K562 (cell line): ENCODE measurements around the gene CCDC9B. TPM values are rescaled to one million over a fixed set of nuclear protein-coding genes. Genes with fewer than 3 reads are reported as not detected.
A peak's percentile ranks its signal among the peaks of the same experiment; 100 is the strongest.

Experiments
- ATAC-seq: fragments of 200-7000 bp; cut with Tn5 transposase; 3 replicates; pipeline ENCODE4 v1.9.1; 2020; ENCODE audit warnings: moderate library complexity
- BruUV-seq: library from RNA; stranded (reverse); fragments of 400-500 nt; replicated peaks from 2 replicates; lab custom pipeline; 2021; lab: Mats Ljungman, UMichigan
- CTCF ChIA-PET: fragments of 300-600 bp; formaldehyde crosslinking; extraction: SDS; loops from one replicate; lab custom pipeline; 2021; ENCODE audit warnings: low intra/inter-chr PET ratio; lab: Yijun Ruan, JAX
- POLR2A ChIA-PET: fragments of 300-600, 350-650 bp; sonication (Branson Sonifier 250); formaldehyde crosslinking; extraction: SDS; loops from one replicate; lab custom pipeline; 2021; ENCODE audit warnings: antibody characterized with exemption, inconsistent platforms; lab: Yijun Ruan, JAX
- DNase-seq, 4 experiments: peaks; one replicate each; pipeline versions ENCODE4 v3.0.0 to v3.0.0-alpha.2; 2011 to 2018; ENCODE audit warnings: low spot score in 3 of 4, mixed read lengths in 3 of 4; ENCODE audit errors: extremely low read depth in 1 of 4
- FAIRE-seq: peaks from 2 replicates; lab custom pipeline; 2011; peaks lifted over from hg19 to GRCh38; lab: Jason Lieb, UNC
- H2AFZ ChIP-seq: 2 replicates; pipeline ENCODE4 v1.6.0; 2011; ENCODE audit warnings: low read depth, low read length, control low read depth, inconsistent platforms
- H3K27ac ChIP-seq: fragments of 200-600 bp; 3 replicates; pipeline ENCODE4 v1.8.0; 2011; ENCODE audit warnings: low read depth, mild to moderate bottlenecking, control low read depth, inconsistent platforms, low read length, moderate library complexity, mixed read lengths; ENCODE audit errors: extremely low read depth
- H3K27me3 ChIP-seq, 2 experiments: fragments of 300-600 bp in 1 of 2; 2 replicates in 1 of 2; 3 replicates in 1 of 2; pipeline versions ENCODE4 v1.6.0 to v1.8.0; 2011; ENCODE audit warnings: inconsistent platforms in 2 of 2, low read length in 2 of 2, mild to moderate bottlenecking in 1 of 2, mixed read lengths in 1 of 2, moderate library complexity in 1 of 2; ENCODE audit not compliant: control insufficient read depth in 2 of 2, insufficient read depth in 2 of 2
- H3K36me3 ChIP-seq: fragments of 300-600 bp; 3 replicates; pipeline ENCODE4 v1.8.0; 2011; ENCODE audit warnings: mild to moderate bottlenecking, low read length, inconsistent platforms; ENCODE audit not compliant: control insufficient read depth, insufficient read depth
- H3K4me1 ChIP-seq, 2 experiments: fragments of 200-600 bp in 1 of 2; replicated peaks in 1 of 2; 2 replicates in 1 of 2; 3 replicates in 1 of 2; pipeline versions ENCODE4 v1.5.1 to v1.8.0; 2011; ENCODE audit warnings: inconsistent platforms in 2 of 2, low read length in 2 of 2, mild to moderate bottlenecking in 1 of 2, mixed read lengths in 1 of 2, moderate library complexity in 1 of 2; ENCODE audit not compliant: control insufficient read depth in 2 of 2, insufficient read depth in 2 of 2
- H3K4me2 ChIP-seq: 2 replicates; pipeline ENCODE4 v1.6.1; 2011; ENCODE audit warnings: low read length, control low read depth, inconsistent platforms, mixed read lengths; ENCODE audit not compliant: insufficient read depth
- H3K4me3 ChIP-seq: fragments of 200-600 bp; sonication (generic), shearing (Covaris generic); 2 replicates; pipeline ENCODE4 v1.5.1; 2016; ENCODE audit warnings: control low read depth, inconsistent platforms
- H3K79me2 ChIP-seq: fragments of 200-600 bp; 3 replicates; pipeline ENCODE4 v1.8.0; 2011; ENCODE audit warnings: low read length, inconsistent platforms; ENCODE audit not compliant: control insufficient read depth, insufficient read depth
- H3K9ac ChIP-seq, 2 experiments: 2 replicates each; pipeline versions ENCODE4 v1.6.0 to v1.6.1; 2011; ENCODE audit warnings: low read depth in 2 of 2, low read length in 2 of 2, control low read depth in 1 of 2, inconsistent platforms in 1 of 2, mild to moderate bottlenecking in 1 of 2, mixed read lengths in 1 of 2; ENCODE audit not compliant: insufficient read depth in 1 of 2
- H3K9me1 ChIP-seq: one replicate; pipeline ENCODE4 v1.6.0; 2011; ENCODE audit warnings: inconsistent platforms, mild to moderate bottlenecking, low read length, moderate library complexity; ENCODE audit not compliant: control insufficient read depth, insufficient read depth
- H3K9me3 ChIP-seq: replicated peaks from 2 replicates; pipeline ENCODE4 v1.5.1; 2011; ENCODE audit warnings: low read depth, low read length, inconsistent platforms; ENCODE audit not compliant: control insufficient read depth, insufficient read depth
- H4K20me1 ChIP-seq: replicated peaks from 2 replicates; pipeline ENCODE4 v1.6.1; 2011; ENCODE audit warnings: low read length, inconsistent platforms, mixed read lengths; ENCODE audit not compliant: control insufficient read depth, insufficient read depth
- ARID1B ChIP-seq: fragments of 450-650 bp; IDR thresholded peaks from 2 replicates; pipeline ENCODE4 v1.6.1; 2016; ENCODE audit warnings: antibody characterized with exemption, mild to moderate bottlenecking, inconsistent platforms
- ATF1 ChIP-seq, 2 experiments: fragments of 450-650 bp in 1 of 2; IDR thresholded peaks; 2 replicates each; pipeline ENCODE4 v1.6.1; 2016; ENCODE audit warnings: missing compliant biosample characterization in 1 of 2, missing genetic modification characterization in 1 of 2
- CBFB ChIP-seq: sonication (generic); formaldehyde crosslinking; IDR thresholded peaks from 2 replicates; pipeline ENCODE4 v1.4.0; 2020; ENCODE audit warnings: mild to moderate bottlenecking, missing genetic modification reagents
- CHD1 ChIP-seq: fragments of 200-600 bp; sonication (generic); IDR thresholded peaks from one replicate; pipeline ENCODE4 v1.6.1; 2012; ENCODE audit warnings: mild to moderate bottlenecking, moderate library complexity, low read length, inconsistent platforms
- DDX20 ChIP-seq: fragments of 450-650 bp; IDR thresholded peaks from 2 replicates; pipeline ENCODE4 v1.6.1; 2016; ENCODE audit warnings: missing genetic modification characterization, low read depth, mild to moderate bottlenecking, missing compliant biosample characterization, moderate library complexity
- HCFC1 ChIP-seq: IDR thresholded peaks from 2 replicates; pipeline ENCODE4 v1.6.1; 2012; ENCODE audit warnings: low read depth, low read length, improper control_type of control experiment
- HNRNPL ChIP-seq: fragments of 200-400 bp; formaldehyde crosslinking; IDR thresholded peaks from 2 replicates; pipeline ENCODE4 v1.6.1; 2017; ENCODE audit warnings: low read depth, mild to moderate bottlenecking, low read length
- KDM5B ChIP-seq: fragments of 200-600 bp; sonication (generic); IDR thresholded peaks from 2 replicates; pipeline ENCODE4 v1.6.1; 2012; ENCODE audit warnings: low read depth, mild to moderate bottlenecking, moderate library complexity, low read length, control low read depth, inconsistent platforms; ENCODE audit not compliant: insufficient replicate concordance
- NFATC3 ChIP-seq: fragments of 450-650 bp; IDR thresholded peaks from 2 replicates; pipeline ENCODE4 v1.6.1; 2017; ENCODE audit warnings: mild to moderate bottlenecking
- NFYB ChIP-seq: IDR thresholded peaks from 2 replicates; pipeline ENCODE4 v1.6.1; 2011; ENCODE audit warnings: mild to moderate bottlenecking, moderate library complexity; ENCODE audit not compliant: insufficient read length; ENCODE audit errors: extremely low read depth
- PHTF2 ChIP-seq: fragments of 250-450 bp; sonication (Bioruptor Pico); IDR thresholded peaks from 2 replicates; pipeline ENCODE4 v1.5.0; 2021; ENCODE audit warnings: mild to moderate bottlenecking
- RHOXF2B ChIP-seq: fragments of 250-450 bp; sonication (Bioruptor Pico); conservative IDR thresholded peaks from 2 replicates; pipeline ENCODE4 v1.5.1; 2021
- SIX5 ChIP-seq, 2 experiments: IDR thresholded peaks; 2 replicates each; pipeline ENCODE4 v1.6.1; 2011; ENCODE audit warnings: low read length in 2 of 2, borderline replicate concordance in 1 of 2, low read depth in 1 of 2, mild to moderate bottlenecking in 1 of 2, moderate library complexity in 1 of 2; ENCODE audit not compliant: insufficient read depth in 1 of 2
- SRF ChIP-seq, 2 experiments: fragments of 250-450, 450-650 bp in 1 of 2; sonication (Bioruptor Pico) in 1 of 2; sonication (generic) in 1 of 2; formaldehyde crosslinking; IDR thresholded peaks; 2 replicates each; pipeline versions ENCODE4 v1.5.0 to v1.5.1; 2020 to 2022; ENCODE audit warnings: mild to moderate bottlenecking in 1 of 2, missing genetic modification reagents in 1 of 2
- TSC22D4 ChIP-seq: fragments of 450-650 bp; IDR thresholded peaks from 2 replicates; pipeline ENCODE4 v1.6.1; 2016; ENCODE audit warnings: missing genetic modification characterization, missing biosample characterization, control low read depth
- XRCC5 ChIP-seq: fragments of 200-400 bp; formaldehyde crosslinking; IDR thresholded peaks from 2 replicates; pipeline ENCODE4 v1.6.1; 2017; ENCODE audit warnings: low read depth, mild to moderate bottlenecking, low read length
- ZEB2 ChIP-seq: fragments of 450-650 bp; IDR thresholded peaks from 2 replicates; pipeline ENCODE4 v1.6.1; 2016
- ZNF707 ChIP-seq: fragments of 250-450 bp; sonication (Bioruptor Pico); conservative IDR thresholded peaks from 2 replicates; pipeline ENCODE4 v1.8.0; 2022; ENCODE audit warnings: inconsistent platforms, mild to moderate bottlenecking, moderate library complexity
- ZNF75A ChIP-seq: fragments of 450-650 bp; formaldehyde crosslinking; IDR thresholded peaks from 2 replicates; pipeline ENCODE4 v1.4.0; 2020; ENCODE audit warnings: mild to moderate bottlenecking
- ZSCAN29 ChIP-seq: fragments of 450-650 bp; IDR thresholded peaks from 2 replicates; pipeline ENCODE4 v1.6.1; 2017
- WGBS: fragments of 100-300 bp; shearing (Covaris generic); methylation state at CpG from one replicate; pipeline ENCODE4 v1.1.6; 2016; ENCODE audit warnings: low coverage, mixed read lengths; ENCODE audit not compliant: insufficient coverage; ENCODE audit errors: missing lambda C conversion rate; 5-methylcytosine and 5-hydroxymethylcytosine counted together
- in situ Hi-C: fragments of 300-500 bp; cut with MboI; formaldehyde crosslinking; loops from 4 replicates; pipeline ENCODE4 v1.15.0; 2018; ENCODE audit warnings: inconsistent platforms, mixed read lengths
- intact Hi-C: fragments of 100-400 bp; cut with micrococcal nuclease; formaldehyde crosslinking; loops from 2 replicates; pipeline ENCODE4 v1.14.2; 2022
- polyA plus RNA-seq, 8 experiments: library from polyadenylated mRNA; depleted of rRNA in 4 of 8; stranded (reverse) in 5 of 8; unstranded in 3 of 8; fragments of >200 nt; fragmentation: Nextera tagmentation in 2 of 8; fragmentation: Illumina TruSeq in 1 of 8; extraction: Ambion mirVana in 2 of 8; extraction: Trizol in 1 of 8; gene quantifications; 2 replicates each; pipeline versions ENCODE4 v1.2.1 to v1.2.3, GENCODE V29; 2011 to 2014; ENCODE audit warnings: inconsistent platforms in 1 of 8, missing spikeins in 1 of 8
- total RNA-seq, 7 experiments: library from RNA; depleted of rRNA in 6 of 7; stranded (reverse); fragments of >200 nt in 6 of 7; fragmentation: Illumina TruSeq in 2 of 7; extraction: Trizol in 2 of 7; gene quantifications; 2 replicates each; pipeline versions ENCODE4 v1.2.1 to v1.2.3, GENCODE V29; 2011 to 2021; ENCODE audit warnings: low replicate concordance in 1 of 7

The CCDC9B gene
- total and polyA plus RNA-seq, 9 of the 15 experiments (the other 6 are each of a cell fraction or from before 2014, with no cell fraction given): 0.01 to 0.47 (median 0.15) TPM; not detected in 1

DNA sequence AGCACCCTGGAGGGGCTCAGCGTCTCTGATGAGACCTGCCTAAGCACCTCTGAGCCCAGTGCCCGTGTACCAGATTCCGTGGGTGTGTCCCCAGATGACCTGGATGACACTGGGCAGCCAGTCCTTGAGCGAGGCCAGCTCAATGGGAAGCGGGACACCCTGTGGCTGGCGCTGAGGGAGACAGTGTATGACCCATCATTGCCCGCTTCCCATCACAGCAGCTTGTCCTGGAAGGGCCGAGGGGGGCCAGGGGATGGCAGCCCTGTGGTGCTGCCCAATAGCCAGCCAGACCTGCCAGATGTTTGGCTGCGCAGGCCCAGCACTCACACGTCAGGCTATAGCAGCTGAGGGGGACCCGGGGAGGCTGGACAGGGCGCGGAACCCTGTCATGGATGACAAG, 29.2 kb upstream of the CCDC9B start:
- H3K36me3 ChIP-seq: no peaks in the 10 kb centered on the region
- peaks cover 0 to 16% of the 10 kb centered on the region in 2 experiments; a peak in 3 of 5 replicates for H3K27me3 ChIP-seq
- intact Hi-C loops: no loop called here
- DNase-seq: no peak
- no peaks in the 10 kb centered on the region for H3K9me1 ChIP-seq
- H3K4me1 ChIP-seq: peaks cover 4 to 36% of the 10 kb centered on the region in 2 experiments
- no peaks in the 10 kb centered on the region for H3K9me3 ChIP-seq
- in situ Hi-C loops: no loop called here
- no peak for FAIRE-seq
- H3K4me3 ChIP-seq: no peak overlapping the region
- no TSS peak for BruUV-seq
- no peak overlapping the region for H3K27ac ChIP-seq
- ChIA-PET POLR2A (interaction anchor here (0.5 to 1.5 kb wide), 3 partner anchors 10 to 160 kb away, joined by 3 to 5 read pairs (median 4); partner anchors contain the start of gene PHGR1), CTCF (interaction anchor here (3.6 kb wide), 1 partner anchor 51 kb away, joined by 23 read pairs; no protein-coding TSS in a partner anchor)
- ATAC-seq: no peak
- H4K20me1 ChIP-seq: no peaks in the 10 kb centered on the region
- H3K9ac ChIP-seq: peak overlapping the region in 1 of 2 experiments; percentile 52; a peak in 1 of 4 replicates
- TF ChIP-seq PHTF2 (CRISPR knock-in tag) (no peak), SIX5 (IDR thresholded peaks at IDR 0.05; ENCODE audit: borderline replicate concordance in 1 of 2, insufficient read depth in 1 of 2, low read depth in 1 of 2, low read length in 2 of 2) (no peak), XRCC5 (no peak), ARID1B (no peak), NFYB (no peak), RHOXF2B (CRISPR knock-in tag) (no peak), HNRNPL (no peak), SRF (CRISPR knock-in tag; IDR thresholded peaks at IDR 0.05) (no peak), ZSCAN29 (no peak), HCFC1 (no peak), DDX20 (no peak), KDM5B (no peak), ATF1 (CRISPR knock-in tag; IDR thresholded peaks at IDR 0.05) (no peak), ATF1 (tag; IDR thresholded peaks at IDR 0.05) (no peak), TSC22D4 (tag) (no peak), ZNF75A (CRISPR knock-in tag) (no peak), CHD1 (no peak), CBFB (CRISPR knock-in tag) (no peak), ZEB2 (no peak), ZNF707 (no peak), NFATC3 (no peak)
- H3K79me2 ChIP-seq: no peaks in the 10 kb centered on the region
- no peak overlapping the region for H2AFZ ChIP-seq
- 32% methylated on average over 13 of the region's 13 CpGs for WGBS
- H3K4me2 ChIP-seq: no peak overlapping the region
